ENCODE data around the gene ZFP57. TPM values are rescaled to one million over a fixed set of nuclear protein-coding genes. Genes with fewer than 3 reads are reported as not detected.

The ZFP57 gene
- polyA plus RNA-seq, 3 donors from 2014 or later = 5.2 to 9.0 TPM; not detected in 1

DNA sequence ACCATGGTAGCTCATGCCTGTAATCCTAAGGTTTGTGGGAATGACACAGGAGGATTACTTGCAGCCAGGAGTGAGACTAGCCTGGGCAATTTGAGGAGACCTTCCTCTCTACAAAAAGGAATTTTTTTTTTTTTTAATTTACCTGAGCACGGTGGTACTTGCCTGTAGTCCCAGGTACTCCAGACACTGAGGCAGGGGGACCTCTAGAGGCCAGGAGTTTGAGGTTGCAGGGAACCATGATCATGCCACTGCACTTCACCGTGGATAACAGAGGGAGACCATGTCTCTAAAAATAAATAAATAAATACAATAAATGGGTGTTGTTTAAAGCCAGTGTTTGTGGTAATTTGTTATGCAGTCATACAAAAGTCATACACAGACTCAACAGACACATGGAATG, 39.9 kb upstream of the ZFP57 start:
- Mint-ChIP-seq H3K4me3 (no peak overlapping the region), H3K9me3 (no peaks in the 10 kb centered on the region), H3K27ac (no peak overlapping the region), H3K27me3 (ENCODE audit: low read depth in 3 of 3) (peaks cover 20 to 29% (median 23%) of the 10 kb centered on the region in 3 donors), H3K4me1 (peaks cover 37 to 43% of the 10 kb centered on the region in 2 donors), H3K36me3 (peaks cover 14 to 19% (median 19%) of the 10 kb centered on the region in 3 donors)
- DNase-seq = no peak

DNA sequence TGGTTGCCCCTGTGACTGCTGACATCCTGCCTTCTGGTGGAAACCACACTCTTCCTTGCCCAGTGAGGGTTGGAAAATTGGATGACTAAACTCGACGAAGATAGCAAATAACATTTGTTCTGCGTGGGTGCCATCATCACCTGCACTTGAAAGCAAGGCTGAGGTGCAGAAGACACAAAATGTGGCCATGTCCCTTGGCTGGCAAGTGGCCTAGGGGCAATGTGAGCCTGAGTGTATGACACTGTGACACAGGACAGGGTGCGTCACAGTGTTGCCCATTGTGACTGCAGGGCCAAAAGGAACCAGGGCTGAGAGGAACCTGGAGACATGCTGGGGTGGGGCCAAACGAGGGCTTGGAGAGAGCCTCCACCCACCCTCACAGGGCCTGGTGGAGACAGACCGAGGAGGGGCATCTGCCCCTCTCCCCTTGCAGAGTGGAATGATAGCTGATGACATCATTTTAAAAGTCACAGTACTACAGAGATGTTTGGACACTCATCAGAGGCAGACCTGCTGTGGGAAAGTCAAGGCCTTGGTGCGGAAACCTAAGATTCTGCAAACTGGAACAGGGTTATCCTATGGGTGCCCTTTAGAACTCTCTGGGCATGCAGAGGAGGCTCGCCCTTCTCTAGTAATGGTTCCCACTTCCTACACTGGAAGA, 29.5 kb upstream of the ZFP57 start:
- Mint-ChIP-seq H3K27me3 (ENCODE audit: low read depth in 3 of 3) (peaks cover 4 to 5% (median 5%) of the 10 kb centered on the region in 3 donors), H3K4me1 (peaks cover 47 to 57% of the 10 kb centered on the region in 2 donors)

DNA sequence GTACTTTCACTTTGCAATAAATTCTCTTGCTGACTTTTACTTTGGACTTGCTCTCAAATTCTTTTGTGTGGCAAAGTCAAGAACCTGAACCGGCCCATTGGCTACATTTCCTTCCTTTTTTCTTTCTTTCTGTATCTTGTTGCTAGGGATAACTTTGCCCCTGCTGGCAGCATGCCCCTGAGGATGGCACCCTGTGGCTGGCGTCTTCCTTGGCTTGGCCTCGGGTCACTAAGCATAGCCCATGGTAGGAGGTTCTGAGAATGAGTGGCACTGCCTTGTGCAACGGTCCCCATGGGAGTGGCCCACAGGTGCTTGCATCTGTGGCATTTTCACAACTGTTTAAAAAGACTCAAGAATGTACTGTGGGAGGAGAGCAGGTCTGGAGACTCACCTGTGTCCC, 28.2 kb upstream of the ZFP57 start:
- H3K27me3 Mint-ChIP-seq (ENCODE audit: low read depth in 3 of 3) = peaks cover 0 to 4% (median 2%) of the 10 kb centered on the region in 3 donors
- DNase-seq = no peak
- H3K4me3 Mint-ChIP-seq = peak overlapping the region; percentile 75 to 89 (median 83)
- H3K36me3 Mint-ChIP-seq = no peaks in the 10 kb centered on the region
- H3K27ac Mint-ChIP-seq = peak overlapping the region; percentile 84 to 95 (median 93)
- H3K4me1 Mint-ChIP-seq = peaks cover 53 to 65% of the 10 kb centered on the region in 2 donors
- no peaks in the 10 kb centered on the region for H3K9me3 Mint-ChIP-seq

More for the DNA sequence above, 29.5 kb upstream of the ZFP57 start:
- no peaks in the 10 kb centered on the region for H3K9me3 Mint-ChIP-seq
- peak overlapping the region in 5 of 6 donors; percentile 70 to 84 (median 77) for H3K27ac Mint-ChIP-seq
- peak overlapping the region; percentile 20 to 53 (median 45) for H3K4me3 Mint-ChIP-seq
- DNase-seq = no peak
- no peaks in the 10 kb centered on the region for H3K36me3 Mint-ChIP-seq

DNA sequence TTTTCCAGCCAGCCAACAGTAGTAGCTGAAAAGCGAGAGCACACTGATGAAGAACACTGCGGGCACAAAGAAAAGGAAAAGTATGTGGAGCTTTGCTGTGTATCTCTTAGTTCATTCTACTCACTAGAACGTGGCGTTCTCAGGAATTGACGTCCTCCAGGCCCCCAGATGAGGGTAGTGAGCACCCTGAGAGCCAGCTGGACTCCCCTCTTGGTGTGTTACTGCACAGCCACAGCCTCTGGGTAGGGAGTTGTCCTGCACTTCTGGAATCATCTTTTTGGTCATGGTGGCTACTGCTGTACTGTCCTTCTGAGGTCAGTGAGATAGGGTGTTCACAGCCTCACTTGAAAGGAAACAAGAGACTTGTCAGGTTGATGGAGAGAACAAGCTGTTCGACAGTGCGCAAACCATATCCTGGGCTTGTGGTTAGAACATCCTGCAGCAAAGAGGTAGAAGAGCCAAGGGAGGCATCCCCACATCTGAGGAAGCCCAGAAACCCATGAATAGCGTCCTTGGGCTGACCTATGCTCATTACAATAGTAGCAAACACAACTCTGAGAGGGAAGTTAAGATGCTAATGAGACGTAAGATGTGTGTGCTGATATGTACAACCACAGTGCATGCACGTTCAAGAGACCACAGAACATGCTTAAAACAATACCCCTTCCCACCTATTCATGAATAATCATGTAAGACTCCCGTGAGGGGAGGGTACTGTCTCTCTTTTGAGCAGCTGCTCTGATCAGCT, 27.7 kb upstream of the ZFP57 start:
- peaks cover 53 to 65% of the 10 kb centered on the region in 2 donors for H3K4me1 Mint-ChIP-seq
- H3K27ac Mint-ChIP-seq = peak overlapping the region; percentile 84 to 95 (median 93)
- peak overlapping the region; percentile 75 to 89 (median 83) for H3K4me3 Mint-ChIP-seq
- DNase-seq = peak; percentile 72 to 85 (median 82)
- H3K36me3 Mint-ChIP-seq = no peaks in the 10 kb centered on the region
- no peaks in the 10 kb centered on the region for H3K9me3 Mint-ChIP-seq
- peaks cover 2 to 4% (median 3%) of the 10 kb centered on the region in 3 donors for H3K27me3 Mint-ChIP-seq (ENCODE audit: low read depth in 3 of 3)

DNA sequence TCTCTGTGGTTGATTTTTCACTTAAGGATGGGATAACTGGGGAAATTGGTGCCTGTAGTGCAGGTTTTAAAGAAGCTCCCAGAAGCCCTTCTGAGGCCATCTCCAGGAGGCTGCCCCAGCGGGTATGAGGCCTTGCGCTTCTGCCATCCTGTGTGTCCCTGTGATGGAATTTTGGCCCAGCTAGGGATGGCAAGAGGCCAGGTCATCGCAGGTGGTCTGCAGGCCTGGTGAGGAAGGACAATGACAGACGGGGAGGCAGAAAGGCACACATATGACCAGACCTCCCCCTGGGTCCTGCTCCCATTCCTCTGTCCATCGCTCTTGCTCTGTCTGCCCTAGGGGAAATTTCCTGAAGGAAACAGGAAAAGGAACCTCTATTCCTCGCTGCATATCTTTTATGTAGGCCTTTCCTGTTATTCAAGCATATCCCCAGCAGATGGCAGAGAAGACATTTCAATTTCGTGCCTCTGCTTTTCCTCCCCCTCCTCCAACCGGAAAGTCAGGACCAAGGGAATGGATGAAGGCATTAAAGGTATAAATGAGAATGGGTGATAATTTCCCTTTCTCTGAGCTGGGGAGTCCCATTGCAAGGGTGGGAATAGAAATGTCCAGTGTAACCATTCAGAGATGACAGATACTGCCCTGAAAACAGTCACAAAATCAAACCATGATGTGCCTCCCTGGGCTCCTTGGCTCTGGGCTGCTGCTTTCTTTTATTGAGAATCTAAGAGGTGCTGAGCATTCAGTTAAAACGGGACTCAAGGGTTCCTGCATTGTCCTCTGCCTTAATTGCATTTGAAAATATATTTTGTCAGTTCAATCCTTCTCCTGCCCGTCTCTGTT, 24.7 kb upstream of the ZFP57 start:
- peak overlapping the region in 4 of 6 donors; percentile 32 to 75 (median 54) for H3K27ac Mint-ChIP-seq
- peak overlapping the region in 4 of 5 donors; percentile 15 to 57 (median 54) for H3K4me3 Mint-ChIP-seq
- H3K4me1 Mint-ChIP-seq = peaks cover 53 to 66% of the 10 kb centered on the region in 2 donors

DNA sequence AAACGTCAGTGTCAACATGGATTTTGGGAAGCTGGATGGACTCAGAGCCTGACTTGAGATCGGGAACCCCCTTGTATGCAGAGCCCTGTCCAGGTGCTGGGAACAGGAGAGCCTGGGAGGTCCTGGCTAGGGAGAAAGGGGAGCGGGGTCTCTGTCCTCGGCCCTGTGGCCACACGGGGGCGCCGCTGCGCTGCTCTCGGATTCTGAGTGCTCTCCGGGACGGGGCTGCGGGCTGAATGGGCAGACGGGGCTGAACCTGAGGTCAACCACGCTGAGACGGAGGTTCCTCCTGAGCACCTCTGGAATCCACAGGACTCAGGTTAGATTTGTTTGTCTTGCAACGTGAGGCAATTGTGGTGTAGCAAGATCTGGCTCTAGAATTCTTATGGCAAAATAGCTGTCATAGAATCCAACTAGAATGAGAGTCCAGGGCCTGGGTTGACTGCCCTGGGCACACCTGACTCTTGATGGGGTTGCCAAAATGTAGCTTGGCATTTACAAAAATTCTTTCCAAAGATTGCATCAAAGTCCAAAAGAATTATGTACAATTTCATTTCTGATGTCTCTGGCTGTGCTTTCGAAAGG, 21.7 kb upstream of the ZFP57 start:
- Mint-ChIP-seq H3K27me3 (ENCODE audit: low read depth in 3 of 3) (peaks cover 2 to 12% (median 3%) of the 10 kb centered on the region in 3 donors), H3K9me3 (no peaks in the 10 kb centered on the region), H3K27ac (no peak overlapping the region), H3K4me3 (peak overlapping the region in 1 of 5 donors; percentile 65), H3K4me1 (peaks cover 25 to 39% of the 10 kb centered on the region in 2 donors), H3K36me3 (no peaks in the 10 kb centered on the region)
- DNase-seq = peak; percentile 26 to 47 (median 32)

More for the DNA sequence above, 24.7 kb upstream of the ZFP57 start:
- H3K27me3 Mint-ChIP-seq (ENCODE audit: low read depth in 3 of 3) = peaks cover 3 to 7% (median 6%) of the 10 kb centered on the region in 3 donors
- H3K36me3 Mint-ChIP-seq = no peaks in the 10 kb centered on the region
- H3K9me3 Mint-ChIP-seq = no peaks in the 10 kb centered on the region
- peak; percentile 30 to 53 (median 38) for DNase-seq

DNA sequence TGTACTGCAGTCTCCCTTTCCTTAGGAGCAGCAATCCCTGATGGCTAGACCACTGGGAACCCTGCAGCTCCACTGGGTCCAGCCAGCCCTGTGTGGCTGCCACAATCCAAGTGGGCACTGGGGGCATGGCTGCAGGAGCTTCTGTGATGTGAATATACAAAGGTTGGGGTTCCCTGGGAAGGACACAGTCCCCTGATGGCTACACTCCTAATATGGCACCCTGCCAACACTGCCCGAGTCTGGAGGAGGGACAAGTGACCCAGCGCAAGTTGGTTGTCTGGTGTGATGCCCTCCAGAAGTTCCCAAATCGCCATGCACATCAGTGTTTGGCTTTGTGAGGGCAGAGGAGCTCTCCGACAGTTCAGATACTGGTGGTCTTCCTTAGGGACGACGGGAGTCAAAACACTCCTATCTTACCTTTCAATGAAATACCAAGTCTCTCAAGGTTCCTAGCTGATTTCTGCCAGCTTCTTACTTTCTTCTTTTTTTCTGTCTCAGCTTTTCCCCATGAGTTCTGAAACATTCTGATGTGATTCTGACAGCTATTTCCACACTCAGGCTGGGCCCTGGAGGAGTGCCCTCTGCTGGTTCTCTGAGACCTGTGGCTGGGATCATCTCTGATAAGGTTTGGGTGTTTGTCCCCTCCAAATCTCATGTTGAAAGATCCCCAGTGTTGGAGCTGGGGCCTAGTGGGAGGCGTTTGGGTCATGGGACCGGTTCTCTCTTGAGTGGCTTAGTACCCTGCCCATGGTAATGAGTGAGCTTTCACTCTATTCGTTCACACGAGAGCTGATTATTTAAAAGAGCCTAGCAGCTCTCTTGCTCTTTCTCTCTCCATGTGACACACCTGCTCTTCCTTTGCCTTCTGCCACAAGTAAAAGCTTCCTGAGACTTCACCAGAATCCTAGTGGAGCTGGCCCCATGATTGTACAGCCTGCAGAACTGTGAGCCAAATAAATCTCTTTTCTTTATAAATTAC, 15.5 kb upstream of the ZFP57 start:
- Mint-ChIP-seq H3K27me3 (ENCODE audit: low read depth in 3 of 3) (peaks cover 0 to 7% (median 4%) of the 10 kb centered on the region in 3 donors), H3K36me3 (peaks cover 0 to 3% (median 0%) of the 10 kb centered on the region in 3 donors), H3K4me1 (no peaks in the 10 kb centered on the region), H3K27ac (no peak overlapping the region), H3K9me3 (peaks cover 0 to 10% (median 0%) of the 10 kb centered on the region in 6 donors), H3K4me3 (no peak overlapping the region)
- no peak for DNase-seq

DNA sequence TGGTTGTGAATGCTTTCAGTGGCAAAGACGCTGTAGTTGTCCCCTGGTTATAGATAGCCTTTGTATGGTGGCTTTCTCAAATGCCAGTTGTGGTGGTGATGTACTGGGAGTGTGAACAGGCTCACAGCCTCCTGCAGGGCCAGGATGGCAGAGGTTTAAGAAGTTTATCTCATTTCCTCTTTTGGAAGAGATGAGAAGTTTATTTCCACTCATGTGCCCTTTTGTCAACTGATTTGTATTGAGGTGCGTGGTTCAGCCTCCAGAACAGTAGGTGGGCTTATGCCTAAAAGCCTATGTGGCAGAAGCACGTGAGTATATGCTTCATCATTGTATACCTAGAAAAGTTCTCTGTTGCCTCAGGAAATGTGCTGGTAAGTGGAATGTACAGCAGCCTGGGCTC, 13.7 kb upstream of the ZFP57 start:
- no peak overlapping the region for H3K27ac Mint-ChIP-seq
- no peaks in the 10 kb centered on the region for H3K4me1 Mint-ChIP-seq
- no peak for DNase-seq
- peaks cover 4 to 7% (median 5%) of the 10 kb centered on the region in 3 donors for H3K27me3 Mint-ChIP-seq (ENCODE audit: low read depth in 3 of 3)
- peaks cover 0 to 10% (median 0%) of the 10 kb centered on the region in 6 donors for H3K9me3 Mint-ChIP-seq
- H3K36me3 Mint-ChIP-seq = peaks cover 0 to 3% (median 0%) of the 10 kb centered on the region in 3 donors
- H3K4me3 Mint-ChIP-seq = no peak overlapping the region

DNA sequence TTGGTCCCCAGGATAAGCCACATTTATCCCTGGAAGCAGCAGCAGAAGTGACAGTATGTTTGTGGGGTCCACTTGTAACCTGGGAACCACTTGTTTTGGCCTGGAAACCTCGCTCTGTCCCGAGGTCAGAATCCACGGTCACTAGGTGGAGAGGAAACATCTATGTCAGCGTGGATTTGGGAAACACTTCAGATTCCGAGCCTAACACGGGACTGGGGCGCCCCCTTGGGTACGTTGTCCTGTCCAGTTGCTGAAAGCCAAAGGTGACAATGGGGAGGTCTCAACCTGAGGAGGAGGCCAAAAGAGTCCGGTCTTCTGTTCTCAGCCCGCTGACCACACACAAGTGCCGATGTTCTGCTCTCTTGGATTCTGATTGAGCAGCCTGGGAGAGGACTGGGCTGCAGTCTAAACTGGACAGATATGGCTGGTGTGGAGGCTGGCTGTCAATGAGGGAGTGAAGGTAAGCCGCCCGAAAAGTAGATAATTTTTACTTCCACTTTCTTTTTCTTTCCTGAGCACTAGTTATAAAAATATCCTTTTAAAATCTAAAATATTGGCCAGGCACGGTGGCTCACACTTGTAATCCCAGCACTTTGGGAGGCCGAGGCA, 4.9 kb upstream of the ZFP57 start:
- peaks cover 0 to 6% (median 4%) of the 10 kb centered on the region in 3 donors for H3K27me3 Mint-ChIP-seq (ENCODE audit: low read depth in 3 of 3)
- no peak for DNase-seq
- H3K27ac Mint-ChIP-seq = no peak overlapping the region
- H3K36me3 Mint-ChIP-seq = no peaks in the 10 kb centered on the region
- H3K4me1 Mint-ChIP-seq = peaks cover 0 to 6% of the 10 kb centered on the region in 2 donors
- H3K4me3 Mint-ChIP-seq = no peak overlapping the region
- peaks cover 0 to 2% (median 0%) of the 10 kb centered on the region in 6 donors for H3K9me3 Mint-ChIP-seq

DNA sequence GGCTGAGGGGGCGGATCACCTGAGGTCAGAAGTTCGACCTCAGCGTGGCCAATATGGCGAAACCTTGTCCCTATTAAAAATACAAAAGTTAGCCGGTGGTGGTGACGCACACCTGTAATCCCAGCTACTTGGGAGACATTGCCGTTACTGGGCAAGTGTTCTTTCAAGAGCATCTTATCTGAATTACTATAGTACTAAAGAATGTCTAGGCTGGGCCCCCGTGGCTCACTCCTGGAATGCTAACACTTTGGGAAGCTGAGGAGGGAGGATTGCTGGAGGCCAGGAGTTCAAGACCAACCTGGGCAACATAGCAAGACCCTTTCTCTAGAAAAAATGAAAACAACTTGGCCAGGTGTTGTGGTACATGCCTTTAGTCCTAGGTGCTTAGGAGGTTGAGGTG, 859 bp upstream of the ZFP57 start:
- Mint-ChIP-seq H3K27me3 (ENCODE audit: low read depth in 3 of 3) (peaks cover 0 to 6% (median 4%) of the 10 kb centered on the region in 3 donors), H3K27ac (no peak overlapping the region), H3K36me3 (no peaks in the 10 kb centered on the region), H3K9me3 (peaks cover 0 to 2% (median 0%) of the 10 kb centered on the region in 6 donors), H3K4me1 (peaks cover 3 to 16% of the 10 kb centered on the region in 2 donors), H3K4me3 (peak overlapping the region in 1 of 5 donors; percentile 10)
- no peak for DNase-seq

DNA sequence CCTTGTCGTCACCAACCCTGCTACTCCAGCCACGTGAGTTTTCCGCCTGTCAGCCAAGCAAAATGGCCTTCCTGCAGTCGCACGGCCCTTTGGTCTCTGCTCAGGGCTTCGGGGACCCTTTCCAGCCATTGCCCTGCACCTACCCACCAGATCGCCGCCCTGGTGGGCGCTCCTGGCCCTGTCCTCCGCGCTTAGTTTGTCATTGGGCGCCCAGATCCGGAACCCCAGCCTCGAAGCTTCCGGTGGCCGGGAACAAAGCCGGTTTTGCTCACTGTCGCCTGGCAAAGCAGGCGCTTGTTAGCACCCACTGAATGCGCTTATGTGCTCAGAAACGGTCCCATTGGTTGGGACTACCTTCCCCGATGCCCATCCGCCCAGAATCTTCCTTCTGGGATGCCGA, 536 bp downstream of the ZFP57 start:
- peak overlapping the region in 3 of 5 donors; percentile 83 to 86 (median 85) for H3K4me3 Mint-ChIP-seq
- DNase-seq = peak in 2 of 3 donors; percentile 7 to 17
- H3K4me1 Mint-ChIP-seq = peaks cover 3 to 18% of the 10 kb centered on the region in 2 donors
- peak overlapping the region in 4 of 6 donors; percentile 40 to 80 (median 62) for H3K27ac Mint-ChIP-seq
- H3K27me3 Mint-ChIP-seq (ENCODE audit: low read depth in 3 of 3) = peaks cover 0 to 5% (median 4%) of the 10 kb centered on the region in 3 donors
- H3K36me3 Mint-ChIP-seq = no peaks in the 10 kb centered on the region
- H3K9me3 Mint-ChIP-seq = peaks cover 0 to 2% (median 0%) of the 10 kb centered on the region in 6 donors

DNA sequence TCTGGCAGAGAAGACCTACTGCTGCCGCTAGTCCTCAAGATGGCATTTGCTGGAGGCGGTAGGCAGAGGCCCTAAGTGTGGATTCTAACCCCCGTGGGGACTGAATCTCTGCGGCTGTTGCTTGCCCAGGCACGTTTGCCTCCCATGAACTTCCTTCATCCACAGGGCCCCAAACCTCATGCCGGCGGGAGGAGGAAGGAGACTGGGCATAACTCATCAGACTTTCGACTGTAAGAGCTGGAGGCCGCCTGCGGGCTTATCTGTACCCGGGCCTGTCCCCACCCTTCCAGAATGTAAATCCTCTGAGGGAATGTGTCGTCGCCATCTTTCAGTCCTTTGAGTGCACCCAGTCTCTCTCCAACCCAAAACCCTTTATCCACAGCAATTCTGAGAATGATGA, 990 bp downstream of the ZFP57 start:
- peaks cover 3 to 18% of the 10 kb centered on the region in 2 donors for H3K4me1 Mint-ChIP-seq
- DNase-seq = no peak
- peaks cover 0 to 8% (median 5%) of the 10 kb centered on the region in 3 donors for H3K27me3 Mint-ChIP-seq (ENCODE audit: low read depth in 3 of 3)
- H3K9me3 Mint-ChIP-seq = peaks cover 0 to 2% (median 0%) of the 10 kb centered on the region in 6 donors
- H3K27ac Mint-ChIP-seq = peak overlapping the region in 1 of 6 donors; percentile 80
- no peaks in the 10 kb centered on the region for H3K36me3 Mint-ChIP-seq
- peak overlapping the region in 3 of 5 donors; percentile 83 to 86 (median 85) for H3K4me3 Mint-ChIP-seq
